Measurements from ENCODE around the gene LMBRD1.

LMBRD1 gene

GRCh38 chr6:69663215-69663614, 133.6 kb downstream of the LMBRD1 start:
- no peak overlapping the region for H3K4me2 ChIP-seq
- no peak overlapping the region for H3K27ac ChIP-seq
- no peak overlapping the region for H3K4me3 ChIP-seq (IDR thresholded peaks at IDR 0.05; ENCODE audit: insufficient read depth, low read depth, low read length)
- no peaks in the 10 kb centered on the region for H3K36me3 ChIP-seq (ENCODE audit: insufficient read depth)
- H2AFZ ChIP-seq (ENCODE audit: low read depth), result no peak overlapping the region
- no peak overlapping the region for H3K9ac ChIP-seq
- no peak for TF ChIP-seq CTCF (conservative IDR thresholded peaks at IDR 0.05; ENCODE audit: low read depth, low read length)
- H3K79me2 ChIP-seq (ENCODE audit: insufficient read depth, low read depth), result no peaks in the 10 kb centered on the region
- H3K27me3 ChIP-seq (ENCODE audit: insufficient read depth, low read depth), result no peaks in the 10 kb centered on the region
- H3K4me1 ChIP-seq (ENCODE audit: low read depth, poor library complexity, severe bottlenecking), result no peaks in the 10 kb centered on the region
- H4K20me1 ChIP-seq (ENCODE audit: insufficient read depth), result no peaks in the 10 kb centered on the region

DNA sequence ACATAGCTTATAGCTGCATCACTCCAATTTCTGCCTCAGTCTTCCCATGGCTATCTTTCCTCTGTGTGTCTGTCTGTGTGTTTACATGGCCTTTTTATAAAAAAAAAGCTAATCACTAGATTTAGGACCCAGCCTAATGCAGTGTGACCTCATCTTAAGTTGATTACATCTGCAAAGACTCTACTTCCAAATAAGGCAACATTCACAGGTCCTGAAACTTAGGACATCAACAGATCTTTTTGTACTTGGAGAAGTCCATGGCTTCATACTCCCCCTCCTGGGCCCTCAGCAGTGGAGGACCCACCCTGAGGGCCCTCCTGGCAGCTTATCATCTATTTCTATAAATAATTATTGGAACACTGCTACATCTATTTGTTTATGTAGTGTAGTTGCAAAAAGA, 146.1 kb downstream of the LMBRD1 start:
- Histone ChIP-seq H4K20me1 (ENCODE audit: insufficient read depth) (no peaks in the 10 kb centered on the region), H3K4me1 (ENCODE audit: low read depth, poor library complexity, severe bottlenecking) (no peaks in the 10 kb centered on the region), H3K36me3 (ENCODE audit: insufficient read depth) (no peaks in the 10 kb centered on the region), H3K27me3 (ENCODE audit: insufficient read depth, low read depth) (no peaks in the 10 kb centered on the region), H3K4me3 (IDR thresholded peaks at IDR 0.05; ENCODE audit: insufficient read depth, low read depth, low read length) (no peak overlapping the region), H2AFZ (ENCODE audit: low read depth) (no peak overlapping the region), H3K4me2 (no peak overlapping the region), H3K27ac (no peak overlapping the region), H3K79me2 (ENCODE audit: insufficient read depth, low read depth) (no peaks in the 10 kb centered on the region), H3K9ac (no peak overlapping the region)
- no peak for TF ChIP-seq CTCF (conservative IDR thresholded peaks at IDR 0.05; ENCODE audit: low read depth, low read length)

GRCh38 chr6:69647726-69648125, 149.1 kb downstream of the LMBRD1 start:
- no peaks in the 10 kb centered on the region for H3K27me3 ChIP-seq (ENCODE audit: insufficient read depth, low read depth)
- H3K79me2 ChIP-seq (ENCODE audit: insufficient read depth, low read depth), result no peaks in the 10 kb centered on the region
- no peak overlapping the region for H2AFZ ChIP-seq (ENCODE audit: low read depth)
- H3K4me2 ChIP-seq, result no peak overlapping the region
- H3K27ac ChIP-seq, result no peak overlapping the region
- no peaks in the 10 kb centered on the region for H3K4me1 ChIP-seq (ENCODE audit: low read depth, poor library complexity, severe bottlenecking)
- H3K36me3 ChIP-seq (ENCODE audit: insufficient read depth), result no peaks in the 10 kb centered on the region
- TF ChIP-seq CTCF (conservative IDR thresholded peaks at IDR 0.05; ENCODE audit: low read depth, low read length), result no peak
- H3K4me3 ChIP-seq (IDR thresholded peaks at IDR 0.05; ENCODE audit: insufficient read depth, low read depth, low read length), result no peak overlapping the region
- no peaks in the 10 kb centered on the region for H4K20me1 ChIP-seq (ENCODE audit: insufficient read depth)
- H3K9ac ChIP-seq, result no peak overlapping the region

GRCh38 chr6:69643688-69644087, 153.1 kb downstream of the LMBRD1 start:
- Histone ChIP-seq H3K27me3 (ENCODE audit: insufficient read depth, low read depth) (no peaks in the 10 kb centered on the region), H3K4me3 (IDR thresholded peaks at IDR 0.05; ENCODE audit: insufficient read depth, low read depth, low read length) (no peak overlapping the region), H2AFZ (ENCODE audit: low read depth) (no peak overlapping the region), H4K20me1 (ENCODE audit: insufficient read depth) (no peaks in the 10 kb centered on the region), H3K4me2 (no peak overlapping the region), H3K36me3 (ENCODE audit: insufficient read depth) (no peaks in the 10 kb centered on the region), H3K9ac (no peak overlapping the region), H3K27ac (no peak overlapping the region), H3K79me2 (ENCODE audit: insufficient read depth, low read depth) (no peaks in the 10 kb centered on the region), H3K4me1 (ENCODE audit: low read depth, poor library complexity, severe bottlenecking) (no peaks in the 10 kb centered on the region)
- TF ChIP-seq CTCF (conservative IDR thresholded peaks at IDR 0.05; ENCODE audit: low read depth, low read length), result no peak
